Endometrial microvascular endothelial cells (primary cell): ENCODE data around the gene ATP2A2. TPM values are rescaled to one million over a fixed set of nuclear protein-coding genes. Genes with fewer than 3 reads are reported as not detected.

ENCODE experiments used
- in situ Hi-C: cut with HindIII; loops from 2 replicates; pipeline ENCODE4 v1.10.0; 2017; ENCODE audit warnings: low sequenced_read_pairs, low pct_unique_long_range_greater_than_20kb; ENCODE audit errors: inconsistent ontology term
- total RNA-seq: library from RNA; depleted of rRNA; stranded (reverse); fragments of >200 nt; gene quantifications from one replicate; pipeline ENCODE4 v1.2.3, GENCODE V29; 2015; ENCODE audit errors: inconsistent ontology term

The ATP2A2 gene
- total RNA-seq: 144 TPM

DNA sequence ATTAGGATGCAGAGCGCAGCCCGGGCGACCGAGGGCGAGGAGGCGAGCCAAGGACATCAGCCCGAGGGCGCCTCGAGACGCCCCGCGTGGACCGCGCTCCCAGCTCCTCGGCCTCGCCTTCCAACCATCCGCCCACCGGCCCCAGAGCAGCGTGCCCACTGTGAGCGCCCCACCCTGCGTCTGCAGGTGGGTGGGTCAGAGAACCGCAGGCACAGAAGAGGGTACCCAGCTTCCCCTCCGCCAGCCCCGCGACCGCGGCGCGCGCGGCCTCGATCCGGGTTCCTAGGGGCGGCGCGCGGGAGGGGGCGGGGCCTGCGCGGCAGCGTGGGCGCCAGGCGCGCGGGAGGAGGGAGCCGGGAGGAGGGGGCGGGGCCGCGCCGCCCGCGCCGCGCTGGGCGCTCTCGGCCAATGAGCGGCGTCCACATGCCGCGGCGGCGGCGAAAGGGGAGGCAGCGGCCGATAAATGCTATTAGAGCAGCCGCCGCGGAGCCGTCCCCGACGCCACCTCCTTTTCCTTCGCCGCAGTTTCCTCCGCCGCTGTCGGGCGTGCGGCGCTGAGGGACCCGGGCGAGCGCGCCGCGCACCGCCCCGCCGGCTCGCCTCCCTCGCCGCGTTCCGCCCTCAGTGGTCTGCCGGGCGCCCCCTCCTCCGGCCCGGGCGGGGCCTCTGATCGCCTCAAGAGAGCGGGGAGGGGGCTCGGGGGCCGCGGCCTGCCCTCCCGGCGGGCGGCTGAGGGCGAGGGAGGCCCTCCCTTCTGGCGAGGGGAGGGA, at the start of gene ATP2A2:
ATP2A2 (plus strand) TSS at position 469 of the 770 bp plus-strand sequence. CDS start 543 bp downstream, outside the sequence.
- in situ Hi-C loops: no loop called here

GRCh38 chr12:110233212-110233903, 47.7 kb upstream of the ATP2A2 start:
- in situ Hi-C loops: no loop called here

- in situ Hi-C loops: no loop called here
Observed at GRCh38 chr12:110234331-110234751, 46.7 kb upstream of the ATP2A2 start.

- in situ Hi-C loops: no loop called here
Observed at GRCh38 chr12:110234755-110235154, 46.3 kb upstream of the ATP2A2 start.

DNA sequence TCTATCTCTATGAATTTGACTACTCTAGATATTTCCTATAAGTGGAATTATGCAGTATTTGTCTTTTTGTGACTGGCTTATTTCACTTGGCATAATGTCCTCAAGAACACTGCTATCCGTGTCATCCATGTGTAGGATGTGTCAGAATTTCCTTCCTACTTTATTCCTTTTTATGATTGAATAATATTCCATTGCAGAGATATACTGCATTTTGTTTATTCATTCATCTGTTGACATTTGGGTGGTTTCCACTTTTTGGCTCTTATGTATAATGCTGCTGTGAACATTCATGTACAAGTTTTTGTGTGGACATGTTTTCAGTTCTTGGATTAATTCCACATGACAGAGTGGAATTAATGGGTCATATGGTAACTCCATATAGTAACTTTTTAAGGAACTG, 45.7 kb upstream of the ATP2A2 start:
- in situ Hi-C loops: no loop called here

GRCh38 chr12:110243227-110243626, 37.8 kb upstream of the ATP2A2 start:
- in situ Hi-C loops: no loop called here

DNA sequence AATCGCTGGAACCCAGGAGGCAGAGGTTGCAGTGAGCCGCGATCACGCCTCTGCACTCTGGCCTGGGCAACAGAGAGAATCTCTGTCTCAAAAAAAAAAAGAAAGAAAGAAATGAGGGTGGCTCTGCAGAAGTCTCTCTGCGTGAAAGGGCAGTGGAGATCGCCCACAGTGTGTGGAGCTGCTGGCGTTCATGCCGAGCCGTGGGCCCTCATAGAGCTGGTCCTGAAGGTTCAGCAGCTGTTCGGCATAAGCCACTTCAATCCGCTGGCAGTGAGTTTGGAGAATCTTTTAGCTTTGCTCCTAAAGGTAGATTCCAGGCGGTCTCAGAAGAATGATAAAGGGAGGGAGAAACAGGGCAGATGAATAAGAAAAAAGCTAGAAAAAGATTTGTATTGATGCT, 36.7 kb upstream of the ATP2A2 start:
- in situ Hi-C loops: no loop called here

- in situ Hi-C loops: no loop called here
Observed at GRCh38 chr12:110244829-110245228, 36.2 kb upstream of the ATP2A2 start.

- in situ Hi-C loops: no loop called here
Observed at GRCh38 chr12:110245369-110245772, 35.7 kb upstream of the ATP2A2 start.

DNA sequence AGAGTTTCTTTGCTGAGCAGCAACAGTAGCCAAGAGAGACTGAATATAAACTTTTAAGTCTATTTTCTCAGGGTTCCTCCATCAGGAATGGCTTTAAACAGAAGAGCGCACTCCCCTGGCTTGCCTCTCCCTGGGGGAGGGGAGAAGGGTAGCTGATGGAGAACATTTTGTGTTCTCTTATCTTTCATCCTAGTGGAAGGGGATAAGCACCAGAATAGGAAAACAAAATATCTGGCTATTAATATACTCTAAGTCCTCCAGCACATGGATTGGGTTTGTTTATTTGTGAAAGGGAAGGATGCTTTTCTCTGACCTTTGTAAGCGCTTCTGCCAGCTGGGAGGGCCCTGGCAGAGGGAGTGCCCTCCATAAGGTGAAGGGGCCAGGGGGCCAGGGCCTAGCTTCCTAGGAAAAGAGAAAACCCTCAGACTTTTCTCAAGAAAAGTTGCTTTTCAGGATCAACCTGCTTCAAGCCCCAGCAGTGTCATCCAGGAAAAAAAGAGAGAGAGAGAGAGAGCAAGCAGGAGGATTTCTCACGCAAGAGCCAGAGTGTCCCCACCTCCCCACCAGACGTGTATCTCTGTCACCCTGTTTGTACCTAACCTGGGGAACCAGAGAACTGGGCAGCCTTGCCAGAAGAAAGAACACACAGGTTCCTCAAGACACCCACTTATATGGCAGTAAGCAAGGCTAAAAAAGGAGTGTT, 34.3 kb upstream of the ATP2A2 start:
- in situ Hi-C loops: no loop called here

DNA sequence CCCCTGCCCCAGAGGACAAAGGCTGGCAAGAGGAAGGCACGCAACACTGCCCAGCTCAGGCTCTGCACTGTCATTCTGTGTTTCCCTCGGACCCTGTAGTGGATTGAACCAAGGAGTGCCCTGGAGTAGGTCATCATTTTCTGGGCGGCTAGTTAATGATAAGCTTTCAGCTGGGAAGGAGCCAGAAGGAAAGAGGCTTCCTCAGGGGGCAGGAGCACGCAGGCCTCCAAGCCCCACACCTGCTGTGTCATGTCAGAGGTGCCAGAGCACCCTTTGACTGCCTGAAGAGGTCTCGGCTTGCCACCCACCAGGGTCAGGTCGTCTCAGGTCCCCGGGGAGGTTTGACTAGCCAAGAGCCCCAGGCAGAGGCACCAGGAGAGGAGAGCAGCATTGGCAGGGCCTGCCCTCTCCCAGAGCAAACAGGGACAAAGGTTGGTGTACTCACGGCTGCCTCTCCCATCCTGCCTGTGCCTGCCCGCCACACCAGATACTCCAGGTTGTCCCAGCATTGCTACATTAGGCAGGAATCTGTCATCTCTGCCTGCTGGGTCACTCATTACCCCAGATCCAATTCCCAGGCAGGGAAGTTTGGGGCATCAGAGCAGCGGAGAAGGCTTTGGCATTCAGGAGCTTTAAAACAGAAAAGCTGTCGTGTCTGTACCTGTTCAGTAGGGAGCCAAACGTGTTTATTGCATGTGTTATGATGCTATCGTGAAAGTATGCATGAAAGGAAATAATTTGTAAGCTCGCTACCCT, 33.5 kb upstream of the ATP2A2 start:
- in situ Hi-C loops: no loop called here

- in situ Hi-C loops: no loop called here
Observed at GRCh38 chr12:110248096-110248447, 33.0 kb upstream of the ATP2A2 start.

GRCh38 chr12:110249105-110249504, 31.9 kb upstream of the ATP2A2 start:
- in situ Hi-C loops: no loop called here

DNA sequence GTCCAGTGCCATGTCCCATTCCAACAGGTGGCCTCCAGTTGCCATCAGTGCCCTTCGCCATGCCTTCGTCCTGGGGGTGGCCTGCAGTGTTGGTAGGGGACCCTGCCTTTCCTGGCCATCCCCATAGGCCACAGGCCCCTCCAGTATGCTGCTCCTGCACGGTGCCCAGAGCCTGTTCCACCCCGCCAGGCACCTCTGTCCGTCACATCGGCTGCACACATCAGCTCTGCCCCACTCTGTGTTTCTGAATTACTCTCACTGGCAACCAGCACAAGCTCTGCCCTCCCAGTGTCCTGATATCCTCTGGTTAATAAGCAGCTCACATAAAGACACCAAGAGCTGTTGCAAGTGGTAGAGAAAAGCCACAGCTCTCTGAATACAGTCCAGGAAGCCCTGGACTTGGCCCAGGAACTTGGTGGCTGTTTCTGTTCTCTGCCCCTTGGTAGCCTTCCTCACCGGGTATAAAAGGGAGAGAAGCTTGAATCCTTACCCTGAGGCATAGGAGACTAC, 31.3 kb upstream of the ATP2A2 start:
- in situ Hi-C loops: no loop called here

- in situ Hi-C loops: no loop called here
Observed at GRCh38 chr12:110251381-110251780, 29.7 kb upstream of the ATP2A2 start.

GRCh38 chr12:110252716-110253115, 28.3 kb upstream of the ATP2A2 start:
- in situ Hi-C loops: no loop called here

DNA sequence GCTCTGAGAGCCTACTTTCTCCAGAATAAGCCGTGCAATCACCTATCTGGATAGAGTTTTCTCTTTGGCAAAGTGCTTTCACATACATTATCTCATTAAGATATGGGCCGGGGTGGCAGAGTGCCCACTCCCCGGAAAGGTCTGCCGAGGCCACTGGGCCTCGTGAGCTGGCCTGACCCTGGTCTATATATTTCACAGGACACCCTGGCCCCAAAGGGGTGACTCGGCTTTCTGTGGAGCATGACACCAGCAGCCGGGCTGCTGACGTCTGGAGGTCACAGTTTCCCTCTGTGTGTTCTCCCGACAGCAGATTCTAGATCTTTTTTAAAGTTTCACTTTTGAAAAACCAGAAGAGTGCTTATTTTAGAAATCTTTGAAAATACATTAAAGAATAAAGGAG, 27.9 kb upstream of the ATP2A2 start:
- in situ Hi-C loops: no loop called here

DNA sequence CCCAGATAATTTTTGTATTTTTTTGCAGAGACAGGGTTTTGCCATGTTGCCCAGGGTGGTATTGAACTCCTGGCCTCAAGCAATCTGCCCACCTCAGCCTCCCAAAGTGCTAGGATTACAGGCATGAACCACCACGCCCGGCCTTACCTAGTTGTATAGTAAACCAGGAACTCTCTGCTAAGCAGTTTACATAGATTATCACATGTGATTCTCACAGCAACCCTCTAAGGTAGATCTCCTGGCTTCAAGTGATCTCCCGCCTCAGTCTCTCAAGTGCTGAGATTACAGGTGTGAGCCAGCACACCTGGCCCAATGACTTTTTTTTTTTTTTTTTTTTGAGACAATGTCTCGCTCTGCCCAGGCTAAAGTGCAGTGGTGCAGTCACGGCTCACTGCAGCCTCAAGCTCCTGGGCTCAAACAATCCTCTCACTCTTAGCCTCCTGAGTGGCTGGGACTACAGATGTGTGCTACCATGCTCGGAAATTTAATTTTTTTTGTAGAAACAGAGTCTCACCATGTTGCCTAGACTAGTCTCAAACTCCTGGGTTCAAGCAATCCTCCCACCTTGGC, 26.0 kb upstream of the ATP2A2 start:
- in situ Hi-C loops: no loop called here
